Stimulated activated CD8-positive, alpha-beta memory T cell treated with anti-CD3 and anti-CD28 coated beads, Interleukin-2, amount 100 ng/mL, for 1 hour (primary cell): ENCODE results near the gene HNRNPL.
"Not testable (repeated sequence)": the region's sequence is repeated elsewhere in the genome, so short reads cannot be mapped to it uniquely, and the experiment has no call there.

Experiments
- DNase-seq, 2 donors: peaks; one replicate each; pipeline ENCODE4 v3.0.0-alpha.2; 2020; ENCODE audit warnings: low read depth in 2 of 2

Gene HNRNPL

GRCh38 chr19:38869836-38870607 is 20.2 kb upstream of the HNRNPL start:
- peak; percentile 84 to 88 for DNase-seq

- no peak for DNase-seq
Measured at GRCh38 chr19:38869160-38869835, 19.5 kb upstream of the HNRNPL start.

- no peak for DNase-seq
Measured at GRCh38 chr19:38868551-38868950, 18.8 kb upstream of the HNRNPL start.

GRCh38 chr19:38867171-38867780 is 17.5 kb upstream of the HNRNPL start:
- DNase-seq, result no peak

- no peak for DNase-seq
Measured at GRCh38 chr19:38862321-38863059, 12.7 kb upstream of the HNRNPL start.

- no peak for DNase-seq
Measured at GRCh38 chr19:38861368-38861767, 11.6 kb upstream of the HNRNPL start.

- DNase-seq, result not testable (repeated sequence)
Measured at GRCh38 chr19:38859631-38860204, 9.9 kb upstream of the HNRNPL start.

GRCh38 chr19:38856813-38857212 is 7.0 kb upstream of the HNRNPL start:
- no peak for DNase-seq

GRCh38 chr19:38855751-38856150 is 6.0 kb upstream of the HNRNPL start:
- DNase-seq, result not testable (repeated sequence)

- not testable (repeated sequence) for DNase-seq
Measured at GRCh38 chr19:38854961-38855360, 5.2 kb upstream of the HNRNPL start.

- DNase-seq, result no peak
Measured at GRCh38 chr19:38853214-38853613, 3.4 kb upstream of the HNRNPL start.

GRCh38 chr19:38852231-38853044 is 2.7 kb upstream of the HNRNPL start:
- DNase-seq, result no peak

GRCh38 chr19:38851622-38852230 is 1.9 kb upstream of the HNRNPL start:
- peak; percentile 72 to 86 for DNase-seq

GRCh38 chr19:38850976-38851621 is 1.3 kb upstream of the HNRNPL start:
- DNase-seq, result no peak

- DNase-seq, result peak in 1 of 2 donors; percentile 97
Measured at GRCh38 chr19:38850436-38850975, 720 bp upstream of the HNRNPL start.

- DNase-seq, result peak; percentile 94 to 98
Measured at GRCh38 chr19:38849147-38849859, 483 bp downstream of the HNRNPL start.

- no peak for DNase-seq
Measured at GRCh38 chr19:38848299-38849146, 1.3 kb downstream of the HNRNPL start.

- DNase-seq, result no peak
Measured at GRCh38 chr19:38846097-38846496, 3.7 kb downstream of the HNRNPL start.
